ENCODE data around the gene MRPS16.
A peak's percentile ranks its signal among the peaks of the same experiment; 100 is the strongest.

Gene MRPS16

DNA sequence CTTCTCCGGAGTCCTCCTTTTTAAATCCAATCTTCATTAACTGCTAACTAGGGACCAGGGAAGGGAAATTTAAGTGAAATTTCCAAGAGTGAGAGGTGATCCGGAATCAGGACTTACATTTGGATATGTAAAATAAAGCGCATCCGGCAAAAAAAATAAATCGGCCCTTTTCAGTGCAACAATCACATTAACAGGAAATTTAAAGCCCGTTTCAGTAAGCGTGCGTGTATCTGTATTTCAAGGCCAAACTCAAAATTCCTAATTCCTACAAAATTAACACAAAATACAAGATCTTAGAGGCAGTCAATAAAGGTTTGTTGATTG, 6.2 kb downstream of the MRPS16 start:
- peak overlapping the region; percentile 92 for H3K4me3 ChIP-seq (ENCODE audit: low read length)
- DNase-seq (ENCODE audit: low read depth, low spot score) = no peak

DNA sequence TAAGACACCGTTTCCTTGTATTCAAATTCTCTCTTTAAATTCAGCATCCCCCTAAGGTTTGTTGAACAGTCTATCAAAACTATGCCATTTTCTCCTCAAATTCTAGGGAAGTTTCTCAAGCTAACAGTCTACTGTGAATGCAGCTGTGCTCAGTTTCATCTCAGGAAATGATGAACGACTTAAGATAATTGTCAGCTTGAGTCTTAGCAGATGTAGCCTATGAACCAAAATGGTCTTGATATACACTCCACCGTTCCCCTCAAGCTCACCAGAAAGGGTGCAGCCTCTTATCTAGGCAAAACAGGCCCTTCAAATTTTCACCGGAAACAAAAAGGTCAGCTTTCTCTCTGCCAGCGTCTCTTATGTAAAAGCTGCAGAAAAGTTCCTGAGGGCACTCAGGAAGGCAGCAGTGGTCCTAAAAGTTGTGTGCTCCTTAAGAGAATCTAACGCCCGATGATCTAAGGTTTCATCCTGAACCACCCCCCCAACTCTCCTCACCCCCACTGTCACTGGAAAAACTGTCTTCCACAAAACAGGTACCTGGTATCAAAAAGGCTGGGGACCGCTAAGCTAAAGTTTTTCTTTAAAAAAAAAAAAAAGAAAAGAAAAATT, 7.5 kb downstream of the MRPS16 start:
- H3K4me3 ChIP-seq (ENCODE audit: low read length) = peak overlapping the region; percentile 92
- DNase-seq (ENCODE audit: low read depth, low spot score) = peak; percentile 90

DNA sequence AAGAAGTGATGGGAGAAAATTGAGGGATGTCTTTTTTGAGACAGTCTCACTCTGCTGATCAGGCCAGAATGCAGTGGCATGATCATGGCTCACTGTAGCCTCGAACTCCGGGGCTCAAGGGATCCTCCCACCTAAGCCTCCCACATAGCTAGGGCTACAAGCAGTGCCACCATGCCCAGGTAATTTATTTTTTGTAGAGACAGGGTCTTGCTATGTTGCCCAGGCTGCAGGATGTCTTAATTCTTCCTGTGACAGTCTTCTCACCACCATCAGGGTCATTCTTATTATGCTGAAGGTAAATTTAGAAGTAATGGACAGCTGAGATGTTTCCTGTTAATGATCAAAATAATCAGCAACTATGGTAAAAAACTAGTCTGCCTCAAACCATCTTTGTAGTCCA, 12.5 kb downstream of the MRPS16 start:
- no peak for DNase-seq (ENCODE audit: low read depth, low spot score)
- H3K4me3 ChIP-seq (ENCODE audit: low read length) = no peak overlapping the region

DNA sequence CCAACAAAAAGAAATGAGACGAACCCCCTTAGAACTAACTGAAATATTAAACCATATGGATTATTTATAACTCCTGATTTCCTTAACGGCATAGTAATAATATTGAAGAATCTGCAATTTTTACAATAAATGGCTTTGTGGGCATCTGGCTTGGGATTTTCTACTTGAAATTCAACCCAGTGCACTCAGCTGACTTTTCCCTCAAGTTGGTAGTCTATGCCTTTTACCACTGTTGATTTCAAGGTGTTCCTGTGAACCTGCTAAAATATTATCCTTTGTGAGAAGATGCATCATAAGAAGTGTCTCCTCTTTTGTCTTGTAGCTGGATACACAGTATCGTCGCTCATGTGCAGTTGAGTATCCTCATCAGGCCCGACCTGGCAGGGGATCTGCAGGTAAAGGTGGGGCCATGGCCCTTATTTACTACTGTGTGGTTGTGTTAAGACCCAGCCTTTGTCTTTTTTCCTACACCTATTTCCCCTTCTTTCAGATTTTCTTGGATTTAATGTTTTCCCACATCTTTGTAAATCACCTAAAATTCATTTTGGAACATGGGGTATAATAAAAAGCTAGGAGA, 13.4 kb downstream of the MRPS16 start:
- DNase-seq (ENCODE audit: low read depth, low spot score) = no peak
- H3K4me3 ChIP-seq (ENCODE audit: low read length) = no peak overlapping the region

DNA sequence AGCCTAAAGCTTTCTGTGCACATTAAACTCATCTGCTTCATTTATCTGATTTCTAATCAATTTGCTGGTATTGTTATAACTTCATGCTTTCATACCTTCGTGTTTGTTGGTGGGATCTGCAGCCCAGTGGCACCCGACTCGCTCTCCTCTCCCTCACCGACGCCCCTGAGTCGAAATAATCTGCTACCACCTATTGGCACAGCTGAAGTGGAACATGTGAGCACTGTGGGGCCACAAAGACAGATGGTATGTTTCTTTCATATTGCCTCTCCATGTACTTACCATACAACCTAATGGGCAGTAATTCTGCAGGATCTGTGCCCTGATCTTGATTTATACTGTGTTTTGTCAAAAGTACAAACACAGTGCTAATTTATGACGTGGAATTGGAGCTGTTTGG, 17.7 kb downstream of the MRPS16 start:
- H3K4me3 ChIP-seq (ENCODE audit: low read length) = no peak overlapping the region
- DNase-seq (ENCODE audit: low read depth, low spot score) = no peak

DNA sequence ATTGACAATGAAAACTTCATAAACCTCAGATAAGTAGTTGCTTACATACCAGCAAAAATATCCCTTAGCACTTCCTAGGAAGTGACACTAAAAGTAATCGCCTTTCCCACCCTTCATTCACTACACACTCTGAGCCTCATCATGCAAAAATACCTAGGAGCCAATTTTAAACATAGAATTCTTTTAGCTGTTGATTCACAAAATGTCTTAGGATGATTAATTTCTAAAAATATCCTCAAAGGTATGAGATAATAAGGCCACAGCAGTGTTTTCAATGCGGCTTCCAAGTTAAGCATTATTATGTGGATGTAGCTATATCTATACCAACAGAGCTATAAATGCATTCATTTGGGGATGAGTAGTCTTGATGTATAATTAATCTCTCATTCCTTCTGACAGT, 18.6 kb downstream of the MRPS16 start:
- no peak overlapping the region for H3K4me3 ChIP-seq (ENCODE audit: low read length)
- DNase-seq (ENCODE audit: low read depth, low spot score) = no peak

DNA sequence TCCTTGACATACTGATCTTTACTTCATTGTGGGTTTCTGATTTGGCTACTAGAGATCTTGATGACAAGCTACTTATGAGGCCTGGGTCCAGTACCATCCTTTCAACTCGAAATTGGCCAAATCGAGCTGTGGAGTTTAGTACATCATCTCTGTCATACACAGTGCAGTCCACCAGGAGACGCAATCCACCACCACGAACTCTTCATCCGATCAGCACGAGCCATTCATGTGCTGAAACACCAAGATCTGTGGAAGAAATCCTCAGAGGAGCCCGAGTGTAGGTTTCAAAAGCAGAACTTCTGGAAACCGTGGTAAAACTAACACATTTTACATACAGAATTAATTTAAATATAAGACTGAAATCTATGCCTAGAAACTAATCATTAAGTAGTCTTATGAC, 19.6 kb downstream of the MRPS16 start:
- no peak for DNase-seq (ENCODE audit: low read depth, low spot score)
- H3K4me3 ChIP-seq (ENCODE audit: low read length) = no peak overlapping the region

DNA sequence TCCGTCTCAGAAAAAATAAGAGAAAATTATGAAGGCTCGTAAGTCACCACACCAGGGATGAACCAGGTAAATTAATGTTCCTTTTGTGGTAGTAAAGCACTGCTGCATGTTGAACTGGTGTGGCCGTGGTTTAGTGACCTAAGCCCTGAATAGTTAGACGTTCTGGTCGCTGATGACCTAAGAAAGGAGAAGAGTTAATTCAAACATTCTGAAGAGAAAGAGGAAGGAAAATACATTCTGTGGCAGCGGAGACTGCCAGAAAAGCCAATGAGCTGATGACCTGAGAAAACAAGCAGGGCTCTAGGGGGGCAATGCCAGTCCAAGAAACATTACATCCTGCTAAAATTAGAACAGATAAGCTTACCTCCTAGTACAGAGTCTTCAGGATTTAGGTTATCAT, 22.9 kb downstream of the MRPS16 start:
- no peak for DNase-seq (ENCODE audit: low read depth, low spot score)
- no peak overlapping the region for H3K4me3 ChIP-seq (ENCODE audit: low read length)

DNA sequence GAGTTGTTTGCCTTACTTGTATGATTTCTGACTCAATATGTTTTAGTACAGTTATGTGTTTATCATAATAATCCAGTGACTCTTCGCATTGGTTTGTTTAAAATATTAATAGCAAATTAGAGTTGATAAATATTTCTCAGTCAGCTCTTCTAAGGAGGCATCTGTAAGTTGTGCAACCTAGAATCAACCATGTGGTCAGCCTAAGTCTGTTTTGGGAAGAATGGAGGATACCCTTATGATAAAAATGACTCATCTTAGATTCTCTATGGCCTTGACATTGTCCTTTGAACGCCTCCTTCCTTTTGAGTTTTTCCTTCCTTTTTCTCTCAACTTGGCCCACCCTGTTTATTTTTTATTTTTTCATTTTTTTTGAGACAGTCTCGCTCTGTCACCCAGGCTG, 24.2 kb downstream of the MRPS16 start:
- no peak overlapping the region for H3K4me3 ChIP-seq (ENCODE audit: low read length)
- DNase-seq (ENCODE audit: low read depth, low spot score) = no peak

DNA sequence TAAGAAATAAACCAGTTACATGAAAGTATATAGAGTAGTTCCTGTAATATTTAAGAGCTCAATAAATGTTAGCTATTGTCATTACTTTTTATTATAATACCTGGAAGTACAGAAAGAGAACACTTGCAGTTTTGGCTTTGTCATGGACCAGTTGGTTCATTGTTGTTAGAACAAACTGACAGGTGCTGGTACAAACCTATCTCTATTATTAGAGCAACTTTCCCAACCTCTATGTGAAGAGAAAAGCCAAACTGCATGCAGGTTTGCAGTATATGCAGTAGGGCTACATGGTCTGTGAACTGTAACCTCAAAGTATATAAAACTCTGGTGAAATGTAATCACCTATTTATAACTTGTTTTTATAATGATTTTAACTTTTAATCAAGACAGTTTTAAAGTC, 25.8 kb downstream of the MRPS16 start:
- no peak for DNase-seq (ENCODE audit: low read depth, low spot score)

DNA sequence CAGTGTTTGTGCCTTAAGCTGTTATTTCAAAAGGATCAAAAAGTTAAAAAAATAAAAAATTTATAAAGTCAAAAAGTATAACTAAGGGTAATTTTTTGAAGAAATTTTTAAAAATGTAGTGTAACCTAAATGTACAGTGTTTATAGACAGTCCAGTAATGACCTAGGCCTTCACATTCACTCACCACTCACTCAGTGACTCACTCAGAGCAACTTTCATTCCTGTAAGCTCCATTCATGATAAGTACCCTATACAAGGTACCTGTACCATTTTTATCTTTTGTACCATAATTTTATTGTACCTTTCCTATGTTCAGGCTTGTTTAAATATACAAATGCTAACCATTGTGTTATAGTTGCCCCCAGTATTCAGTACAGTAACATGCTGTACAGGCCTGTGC, 26.9 kb downstream of the MRPS16 start:
- H3K4me3 ChIP-seq (ENCODE audit: low read length) = no peak overlapping the region
- DNase-seq (ENCODE audit: low read depth, low spot score) = no peak

More for the DNA sequence above, 25.8 kb downstream of the MRPS16 start:
- H3K4me3 ChIP-seq (ENCODE audit: low read length) = no peak overlapping the region

DNA sequence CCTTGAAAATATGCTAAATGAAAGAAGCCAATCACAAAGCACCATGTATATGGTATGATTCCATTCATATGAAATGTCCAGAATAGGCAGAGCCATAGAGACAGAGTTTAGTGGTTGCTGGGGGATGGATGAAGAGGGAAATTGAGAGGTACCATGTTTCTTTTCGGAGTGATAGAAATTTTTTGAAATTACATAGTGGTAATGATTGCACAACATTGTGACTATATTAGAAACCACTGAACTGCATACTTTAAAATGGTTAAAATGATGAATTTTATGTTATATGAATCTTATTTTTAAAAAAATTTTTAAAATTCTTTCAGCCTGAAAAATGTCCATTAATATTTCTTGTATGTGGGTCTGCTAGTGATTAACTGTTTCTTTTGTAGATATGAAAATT, 31.5 kb downstream of the MRPS16 start:
- no peak overlapping the region for H3K4me3 ChIP-seq (ENCODE audit: low read length)
- DNase-seq (ENCODE audit: low read depth, low spot score) = no peak

DNA sequence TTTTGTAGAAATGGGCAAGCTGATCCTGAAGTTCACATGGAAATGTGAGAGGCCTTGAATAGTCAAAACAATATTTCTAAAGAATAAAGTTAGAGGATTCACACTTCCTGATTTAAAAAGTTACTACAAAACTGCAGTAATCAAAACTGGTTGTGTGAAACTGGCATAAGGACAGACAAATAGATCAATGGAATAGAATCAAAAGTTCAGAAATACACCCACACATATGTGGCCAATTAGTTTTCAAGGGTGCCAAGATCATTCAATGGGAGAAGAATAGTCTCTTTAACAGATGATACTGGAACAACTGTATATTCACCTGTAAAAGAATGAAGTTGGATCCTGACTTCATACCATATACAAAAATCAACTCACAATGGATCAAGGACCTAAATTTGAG, 33.1 kb downstream of the MRPS16 start:
- DNase-seq (ENCODE audit: low read depth, low spot score) = no peak
- H3K4me3 ChIP-seq (ENCODE audit: low read length) = no peak overlapping the region

DNA sequence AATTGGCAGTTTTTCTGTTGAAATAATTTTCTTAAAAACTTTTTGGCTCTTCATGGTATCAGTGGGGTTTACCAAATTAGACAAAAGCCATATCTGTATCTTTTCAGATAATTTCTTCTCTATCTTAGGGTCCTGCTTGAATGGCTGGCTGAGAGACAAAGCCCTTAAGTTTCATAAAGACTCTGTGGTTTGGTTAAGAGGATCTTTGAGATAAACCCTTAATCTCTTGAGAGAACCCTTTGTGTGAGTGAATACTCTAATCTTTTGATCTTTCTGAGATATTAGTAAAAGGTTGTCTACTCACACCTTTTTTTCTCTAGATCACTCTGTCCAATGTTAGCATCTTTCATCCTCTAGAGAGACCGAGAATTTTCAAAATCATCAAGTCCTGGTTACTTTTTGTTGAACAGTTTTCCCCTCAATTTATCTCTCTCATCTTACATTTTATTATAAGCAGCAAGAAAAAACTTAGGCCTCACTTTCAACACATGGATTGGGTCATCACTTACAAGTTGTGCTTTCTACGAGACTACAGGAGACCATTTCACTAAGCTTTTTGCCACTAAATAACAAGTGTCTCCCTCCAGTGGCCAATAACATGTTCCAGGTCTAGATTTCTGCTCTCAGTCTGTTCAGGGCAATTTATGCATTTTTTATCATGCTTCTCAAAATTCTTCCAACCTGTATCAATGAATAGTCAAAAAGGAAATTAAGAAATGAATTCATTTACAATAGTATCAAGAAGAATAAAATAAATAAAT, 33.8 kb downstream of the MRPS16 start:
- DNase-seq (ENCODE audit: low read depth, low spot score) = peak; percentile 19
- no peak overlapping the region for H3K4me3 ChIP-seq (ENCODE audit: low read length)

DNA sequence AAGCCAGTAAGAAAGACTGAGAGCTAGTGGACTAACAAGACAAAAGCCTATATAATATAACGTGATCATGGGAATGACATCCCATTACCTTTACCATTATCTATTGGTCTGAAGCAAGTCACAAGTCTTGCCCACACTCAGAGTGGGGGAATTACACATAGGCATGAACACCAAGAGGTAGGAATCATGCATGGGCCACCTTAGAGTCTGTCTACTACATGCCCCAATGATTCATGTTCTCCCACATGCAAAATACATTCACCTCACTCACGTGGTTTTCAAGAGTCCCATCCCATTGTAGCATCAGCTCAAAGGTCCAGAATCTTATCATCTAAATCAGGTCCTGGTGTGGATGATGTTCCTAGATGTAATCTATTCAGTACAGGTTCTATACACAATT, 34.8 kb downstream of the MRPS16 start:
- no peak for DNase-seq (ENCODE audit: low read depth, low spot score)
- H3K4me3 ChIP-seq (ENCODE audit: low read length) = no peak overlapping the region

DNA sequence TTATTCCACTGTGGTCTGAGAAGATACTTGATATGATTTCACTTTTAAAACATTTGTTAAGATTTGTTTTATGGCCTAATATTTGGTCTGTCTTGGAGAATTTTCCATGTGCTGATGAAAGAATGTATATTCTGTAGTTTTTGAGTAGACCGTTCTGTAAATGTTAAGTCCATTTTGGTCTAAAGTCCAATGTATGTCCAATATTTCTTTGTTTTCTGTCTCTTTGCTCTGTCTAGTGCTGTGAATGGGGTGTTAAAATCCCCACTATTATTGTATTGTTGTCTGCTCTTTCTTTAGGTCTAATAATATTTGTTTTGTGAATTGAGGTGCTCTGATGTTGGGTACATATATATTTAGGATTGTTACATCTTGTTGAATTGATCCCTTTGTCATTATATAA, 36.7 kb downstream of the MRPS16 start:
- no peak for DNase-seq (ENCODE audit: low read depth, low spot score)
- H3K4me3 ChIP-seq (ENCODE audit: low read length) = no peak overlapping the region

DNA sequence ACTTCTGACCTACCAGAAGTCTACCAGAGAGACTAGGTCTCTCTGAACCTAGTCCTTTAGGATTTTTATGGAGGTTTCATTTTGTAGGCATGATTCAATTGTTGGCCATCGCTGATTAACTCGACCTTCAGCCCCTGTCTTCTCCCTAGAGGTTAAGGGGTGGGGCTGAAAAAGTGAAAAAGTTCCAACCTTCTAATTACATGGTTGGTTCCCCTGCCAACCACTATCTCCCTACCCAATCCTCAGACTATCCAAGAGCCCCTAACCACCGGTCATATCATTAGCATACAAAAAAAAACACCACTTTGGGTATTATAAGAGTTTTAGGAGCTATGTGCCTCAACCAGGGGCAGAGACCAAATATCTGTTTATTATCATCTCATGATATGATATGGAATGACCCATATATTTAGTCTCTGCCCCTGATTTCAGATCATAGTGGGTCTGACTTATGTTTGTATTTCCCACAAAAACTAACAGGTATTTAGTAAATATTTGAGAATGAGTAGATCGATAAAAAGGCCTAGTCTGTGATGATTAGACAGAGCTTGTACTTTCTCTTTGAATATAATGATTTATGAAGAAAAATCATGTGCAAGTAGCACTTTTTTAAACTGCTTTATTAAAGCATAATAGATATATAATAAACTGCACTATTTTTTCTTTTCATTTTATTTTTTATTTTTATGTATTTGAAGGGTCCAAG, 41.2 kb downstream of the MRPS16 start:
- H3K4me3 ChIP-seq (ENCODE audit: low read length) = no peak overlapping the region
- DNase-seq (ENCODE audit: low read depth, low spot score) = no peak

DNA sequence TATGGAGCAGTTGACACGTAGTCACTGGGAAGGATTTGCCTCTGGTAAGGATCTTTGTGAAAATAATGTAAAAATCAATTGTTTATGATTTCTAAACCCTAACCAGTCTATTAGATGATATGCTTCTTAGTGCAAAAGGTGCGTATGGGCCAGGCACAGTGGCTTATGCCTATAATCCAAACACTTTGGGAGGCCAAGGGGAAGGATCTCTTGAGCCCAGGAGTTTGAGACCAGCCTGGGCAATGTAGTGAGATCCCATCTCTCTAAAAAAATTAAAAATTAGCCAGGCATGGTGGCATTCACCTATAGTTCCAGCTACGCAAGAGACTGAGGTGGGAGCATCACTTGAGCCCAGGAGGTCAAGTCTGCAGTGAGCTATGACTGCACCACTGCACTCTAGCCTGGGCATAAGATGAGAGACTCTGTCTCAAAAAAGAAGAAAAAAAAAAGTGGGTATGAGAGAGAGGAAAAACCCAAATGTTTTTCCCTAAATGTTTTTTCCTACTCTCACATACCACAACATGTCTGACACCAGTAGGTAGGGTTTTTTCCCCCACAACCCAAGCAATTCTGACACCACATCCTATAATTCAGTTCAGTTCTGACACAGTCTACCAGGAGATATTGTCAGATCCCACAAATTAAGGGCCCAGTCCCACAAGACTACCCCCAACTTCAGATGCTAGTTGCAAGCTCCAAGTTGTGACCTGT, 41.9 kb downstream of the MRPS16 start:
- no peak for DNase-seq (ENCODE audit: low read depth, low spot score)
- no peak overlapping the region for H3K4me3 ChIP-seq (ENCODE audit: low read length)

DNA sequence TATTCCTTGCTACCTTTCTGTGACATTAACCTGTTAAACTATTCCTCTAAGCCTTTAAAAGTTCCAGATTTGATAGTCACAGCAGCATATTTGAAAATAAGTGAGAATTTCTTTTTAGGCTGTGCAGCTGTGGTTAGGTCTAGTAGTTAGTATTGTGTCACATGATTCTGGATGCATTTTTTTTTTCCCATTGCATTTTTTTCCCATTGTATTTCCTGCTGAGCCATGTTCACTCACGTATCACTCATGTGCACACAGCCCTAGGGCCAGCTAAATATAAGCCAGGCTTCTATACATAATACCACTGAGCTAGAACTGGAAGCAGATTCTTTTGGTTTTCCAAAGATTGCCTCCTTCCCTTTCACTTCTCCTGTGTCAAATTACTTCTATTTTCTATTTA, 42.7 kb downstream of the MRPS16 start:
- no peak overlapping the region for H3K4me3 ChIP-seq (ENCODE audit: low read length)
- no peak for DNase-seq (ENCODE audit: low read depth, low spot score)

DNA sequence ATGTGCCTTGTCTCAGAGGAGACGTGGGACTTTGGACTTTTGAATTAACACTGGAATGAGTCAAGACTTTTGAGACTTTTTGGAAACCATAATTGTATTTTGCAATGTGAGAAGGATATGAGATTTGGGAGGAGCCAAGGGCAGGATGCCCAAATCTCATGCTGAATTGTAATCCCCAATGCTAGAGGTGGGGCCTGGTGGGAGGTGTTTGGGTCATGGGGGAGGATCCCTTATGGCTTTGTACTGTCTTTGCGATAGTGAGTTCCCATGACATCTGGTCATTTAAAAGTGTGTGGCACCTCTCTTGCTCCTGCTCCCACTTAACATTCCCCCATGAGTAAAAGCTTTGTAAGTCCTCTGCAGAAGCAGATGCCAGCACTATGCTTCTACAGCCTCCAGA, 44.6 kb downstream of the MRPS16 start:
- no peak overlapping the region for H3K4me3 ChIP-seq (ENCODE audit: low read length)
- DNase-seq (ENCODE audit: low read depth, low spot score) = no peak

Data from Jurkat, Clone E6-1 (cell line).